D721Med (cell line): ENCODE measurements around the gene NRXN3.
"Not testable (repeated sequence)": the region's sequence is repeated elsewhere in the genome, so short reads cannot be mapped to it uniquely, and the experiment has no call there.

Experiments
- DNase-seq: peaks from one replicate; pipeline ENCODE4 v3.0.0; 2011; ENCODE audit warnings: low spot score; ENCODE audit not compliant: insufficient read length
- FAIRE-seq: peaks from 2 replicates; lab custom pipeline; 2011; peaks lifted over from hg19 to GRCh38; lab: Jason Lieb, UNC
- TF ChIP-seq, protein P1 (sequence below): IDR thresholded peaks from 2 replicates; pipeline ENCODE4 v1.5.1; 2012; ENCODE audit warnings: mild to moderate bottlenecking, control low read depth; ENCODE audit not compliant: insufficient read depth; ENCODE audit errors: missing control alignments

The NRXN3 gene

DNA sequence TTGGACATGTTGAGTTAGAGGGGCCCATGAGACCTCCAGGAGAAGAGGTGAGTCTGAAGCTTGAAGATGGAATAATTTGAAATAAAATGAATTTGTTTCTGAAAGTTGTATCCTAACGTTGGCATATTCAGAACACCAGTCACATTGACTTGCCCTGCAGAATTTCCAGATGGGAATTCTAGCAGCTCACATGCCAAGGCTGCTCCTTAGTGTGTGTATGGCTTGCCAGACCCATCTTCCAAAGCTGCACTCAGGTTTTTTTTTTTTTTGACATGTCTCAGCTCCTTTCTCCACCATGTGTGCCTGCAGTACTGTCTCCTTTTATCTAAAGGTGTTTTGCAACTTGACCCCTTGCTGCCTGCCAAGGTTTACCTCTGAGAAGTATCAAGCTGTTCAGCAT, 261.9 kb downstream of the NRXN3 start:
- DNase-seq (no peak), FAIRE-seq (no peak)
- TF ChIP-seq, protein P1, sequence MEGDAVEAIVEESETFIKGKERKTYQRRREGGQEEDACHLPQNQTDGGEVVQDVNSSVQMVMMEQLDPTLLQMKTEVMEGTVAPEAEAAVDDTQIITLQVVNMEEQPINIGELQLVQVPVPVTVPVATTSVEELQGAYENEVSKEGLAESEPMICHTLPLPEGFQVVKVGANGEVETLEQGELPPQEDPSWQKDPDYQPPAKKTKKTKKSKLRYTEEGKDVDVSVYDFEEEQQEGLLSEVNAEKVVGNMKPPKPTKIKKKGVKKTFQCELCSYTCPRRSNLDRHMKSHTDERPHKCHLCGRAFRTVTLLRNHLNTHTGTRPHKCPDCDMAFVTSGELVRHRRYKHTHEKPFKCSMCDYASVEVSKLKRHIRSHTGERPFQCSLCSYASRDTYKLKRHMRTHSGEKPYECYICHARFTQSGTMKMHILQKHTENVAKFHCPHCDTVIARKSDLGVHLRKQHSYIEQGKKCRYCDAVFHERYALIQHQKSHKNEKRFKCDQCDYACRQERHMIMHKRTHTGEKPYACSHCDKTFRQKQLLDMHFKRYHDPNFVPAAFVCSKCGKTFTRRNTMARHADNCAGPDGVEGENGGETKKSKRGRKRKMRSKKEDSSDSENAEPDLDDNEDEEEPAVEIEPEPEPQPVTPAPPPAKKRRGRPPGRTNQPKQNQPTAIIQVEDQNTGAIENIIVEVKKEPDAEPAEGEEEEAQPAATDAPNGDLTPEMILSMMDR = no peak

DNA sequence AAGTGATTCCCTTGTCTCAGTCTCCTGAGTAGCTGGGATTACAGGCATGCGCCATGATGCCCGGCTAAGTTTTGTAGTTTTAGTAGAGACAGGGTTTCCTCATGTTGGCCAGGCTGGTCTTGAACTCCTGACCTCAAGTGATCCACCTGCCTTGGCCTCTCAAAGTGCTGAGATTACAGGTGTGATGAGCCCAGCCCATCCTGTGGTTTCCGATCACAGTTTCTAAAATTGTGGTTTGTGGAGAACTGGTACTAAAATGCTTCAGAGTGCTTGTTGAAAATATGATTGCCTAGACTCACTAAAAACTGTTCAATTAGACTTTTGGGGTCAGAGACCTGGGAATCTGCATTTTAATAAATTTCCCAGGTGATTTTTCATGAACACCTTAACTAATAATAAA, 267.3 kb downstream of the NRXN3 start:
- DNase-seq, FAIRE-seq: not testable (repeated sequence)

DNA sequence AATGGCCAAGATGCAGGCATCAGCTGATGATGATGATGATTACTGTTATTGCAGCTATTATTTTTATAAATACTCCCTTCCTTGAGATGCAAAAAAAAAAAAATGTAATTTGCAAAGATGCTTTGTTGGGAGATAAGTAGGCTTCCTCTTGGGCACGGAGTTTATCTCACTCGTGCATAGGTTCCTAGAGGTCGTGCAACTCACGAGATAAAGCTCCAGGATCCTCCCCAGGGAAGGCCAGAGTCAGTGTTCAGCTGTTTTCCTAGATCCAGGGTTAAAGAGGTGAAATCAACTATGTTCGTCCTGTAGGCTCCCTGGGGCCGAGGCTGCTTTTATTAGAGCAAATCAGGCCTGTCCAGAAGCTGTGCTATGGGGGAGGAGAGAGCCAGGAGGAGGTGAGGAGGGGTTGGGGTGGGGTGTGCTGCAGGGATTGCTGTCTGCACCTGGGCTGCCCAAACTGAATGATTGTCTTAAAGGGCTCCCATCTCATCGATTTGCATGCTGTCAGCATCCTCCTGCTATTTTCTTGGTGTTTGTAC, 270.3 kb downstream of the NRXN3 start:
- TF ChIP-seq, protein P1 = no peak
- DNase-seq (no peak), FAIRE-seq (no peak)

DNA sequence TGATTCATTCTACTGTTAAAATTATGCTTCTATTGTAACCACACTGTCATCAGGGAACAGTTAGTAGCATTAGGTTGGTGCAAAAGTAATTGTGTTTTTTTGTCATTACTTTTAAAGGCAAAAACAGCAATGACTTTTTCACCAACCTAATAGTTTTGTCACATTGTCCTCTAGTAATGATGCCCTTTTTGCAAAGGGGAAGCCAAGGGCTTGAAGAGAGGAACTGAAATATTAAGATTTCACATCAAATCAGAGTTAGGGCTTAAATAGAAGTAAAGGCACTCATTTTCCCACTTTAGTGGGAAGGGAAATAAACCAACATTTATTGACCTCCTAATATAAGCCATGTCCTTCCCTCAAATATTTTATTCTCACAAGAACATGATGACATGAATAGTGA, 273.7 kb downstream of the NRXN3 start:
- TF ChIP-seq, protein P1 = no peak
- no peak for FAIRE-seq
- DNase-seq = no peak

DNA sequence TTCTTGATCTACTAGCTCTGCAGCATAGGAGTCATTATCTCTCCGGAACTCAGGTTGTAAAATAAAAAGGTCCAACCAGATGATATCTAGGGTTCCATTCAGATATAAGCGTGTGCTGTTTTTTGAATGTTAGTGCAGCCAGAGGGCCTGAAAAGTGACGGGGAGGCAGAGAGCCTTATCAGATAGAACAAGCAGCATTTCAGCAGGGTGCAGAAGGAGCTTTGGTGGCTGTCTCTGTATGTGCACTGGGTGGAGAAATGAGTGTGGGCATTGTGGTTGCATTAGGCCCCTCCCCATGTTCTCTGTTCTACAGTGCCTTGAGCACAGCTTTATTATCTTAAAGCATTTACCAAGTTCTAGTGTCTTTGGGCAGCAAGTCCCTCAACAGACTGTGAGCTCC, 275.1 kb downstream of the NRXN3 start:
- FAIRE-seq (no peak), DNase-seq (no peak)
- TF ChIP-seq, protein P1 = no peak

DNA sequence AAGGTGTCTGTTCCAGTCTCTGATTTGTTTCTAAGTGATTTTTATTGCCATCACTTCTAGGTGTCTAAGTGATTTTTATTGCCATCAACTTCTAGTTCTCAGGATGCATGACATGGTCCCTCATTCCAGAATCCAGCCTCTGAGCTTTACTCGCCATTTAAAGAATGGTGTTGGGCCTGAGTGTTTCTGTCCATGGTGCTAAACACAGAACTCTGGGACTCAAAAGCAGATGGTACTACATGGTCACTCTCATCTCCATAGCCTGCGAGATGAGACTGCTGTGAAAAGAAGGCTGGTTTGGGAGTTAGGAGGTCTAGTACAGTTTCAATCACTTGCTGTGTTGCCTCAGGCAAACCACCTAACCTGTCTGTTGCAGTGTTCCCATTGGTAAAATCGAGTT, 276.6 kb downstream of the NRXN3 start:
- DNase-seq = no peak
- TF ChIP-seq, protein P1 = no peak
- no peak for FAIRE-seq

DNA sequence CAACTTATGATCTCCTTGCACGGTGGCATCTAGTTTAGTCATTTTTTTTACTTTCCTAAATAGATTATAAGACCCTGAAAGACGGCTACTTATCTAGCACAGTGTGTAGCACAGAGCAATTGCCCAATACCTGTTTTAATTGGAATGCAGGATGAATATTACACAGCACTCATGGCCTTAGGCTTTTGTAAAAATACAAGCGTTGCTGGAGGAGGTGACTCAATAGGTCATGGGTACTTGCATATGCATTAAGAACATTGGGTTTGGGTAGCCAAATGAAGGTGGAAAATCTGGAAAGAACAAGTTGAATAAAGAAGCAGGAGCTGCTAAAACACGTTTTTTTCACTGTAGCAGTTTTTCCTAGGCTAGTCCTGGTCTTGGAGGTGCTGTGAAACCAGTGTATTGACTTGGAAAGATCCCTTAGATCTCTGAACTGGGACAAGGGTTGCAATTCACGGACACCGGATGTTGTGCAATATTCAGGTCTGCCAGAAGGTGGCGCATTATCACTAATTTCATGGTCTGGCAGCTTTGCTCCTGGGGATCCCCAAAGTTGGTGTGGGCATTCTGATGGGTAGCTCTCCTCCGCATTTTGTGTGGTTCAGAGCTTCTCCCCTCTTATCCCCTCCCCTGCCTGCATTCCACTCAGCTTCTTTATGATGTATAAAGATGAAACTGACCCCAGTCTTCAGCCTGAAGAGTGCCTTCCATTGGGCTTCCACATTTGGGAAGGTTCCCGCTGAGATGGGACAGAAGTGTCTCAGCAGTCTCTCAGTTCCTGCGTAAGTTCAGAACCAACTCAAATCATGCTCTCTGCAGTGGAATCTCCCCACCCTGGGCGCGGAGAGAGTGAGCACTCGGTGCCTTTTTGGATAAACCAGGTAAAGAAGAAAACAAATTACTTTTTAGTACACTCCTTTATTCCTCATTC, 278.3 kb downstream of the NRXN3 start:
- DNase-seq (peak; percentile 35), FAIRE-seq (peak; percentile 48)
- TF ChIP-seq, protein P1 = peak; percentile 86
